Activated T-cell treated with anti-CD3 and anti-CD28 coated beads for 48 hours (primary cell): ENCODE results near the gene RAB8A.
"Not testable (repeated sequence)": the region's sequence is repeated elsewhere in the genome, so short reads cannot be mapped to it uniquely, and the experiment has no call there.

ENCODE experiments used
- DNase-seq: peaks from one replicate; pipeline ENCODE4 v3.0.0-alpha.2; 2020; ENCODE audit warnings: low read depth

Gene RAB8A

GRCh38 chr19:16142032-16142580, 30.4 kb downstream of the RAB8A start:
- DNase-seq: no peak

- peak; percentile 71 for DNase-seq
Observed at GRCh38 chr19:16143399-16144215, 31.9 kb downstream of the RAB8A start, which contains the start of gene HSH2D. TSS of gene HSH2D (plus strand) at chr19:16143685. CDS start at chr19:16148751, 5,066 bp downstream.

DNA sequence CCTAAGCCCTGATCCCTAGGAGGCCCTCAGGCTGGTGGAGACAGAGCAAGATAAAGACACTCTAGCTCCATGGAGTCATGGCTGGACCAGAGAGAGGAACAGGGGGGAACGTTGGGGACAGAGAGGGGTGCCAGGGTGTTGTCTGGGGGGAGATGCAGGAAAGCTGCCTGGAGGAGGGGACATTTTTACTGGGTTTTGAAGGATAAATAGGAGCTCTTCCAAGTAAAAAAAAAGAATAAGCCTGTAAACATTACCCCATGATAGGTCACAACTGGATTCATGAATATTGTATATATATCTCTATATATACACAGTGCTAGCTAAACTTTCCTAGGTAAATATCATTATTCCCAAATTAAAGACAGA, 32.5 kb downstream of the RAB8A start:
- DNase-seq: no peak

DNA sequence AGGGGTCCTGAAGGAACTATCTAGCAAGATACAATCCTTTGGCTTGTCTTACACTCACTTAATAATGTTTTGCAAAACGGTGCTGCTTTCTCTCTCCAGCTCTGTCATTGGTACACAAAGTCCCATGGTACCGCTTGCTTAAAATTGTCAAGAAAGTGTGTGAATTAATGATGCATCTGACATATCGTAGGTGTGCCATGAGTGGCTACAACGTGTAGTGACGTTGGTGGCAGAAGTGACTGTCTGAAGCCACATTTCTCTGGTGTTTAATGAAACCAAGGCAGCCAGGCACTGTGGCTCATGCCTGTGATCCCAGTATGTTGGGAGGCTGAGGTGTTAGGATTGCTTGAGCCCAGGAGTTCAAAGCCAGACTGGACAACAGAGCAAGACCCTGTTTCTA, 34.4 kb downstream of the RAB8A start:
- no peak for DNase-seq

DNA sequence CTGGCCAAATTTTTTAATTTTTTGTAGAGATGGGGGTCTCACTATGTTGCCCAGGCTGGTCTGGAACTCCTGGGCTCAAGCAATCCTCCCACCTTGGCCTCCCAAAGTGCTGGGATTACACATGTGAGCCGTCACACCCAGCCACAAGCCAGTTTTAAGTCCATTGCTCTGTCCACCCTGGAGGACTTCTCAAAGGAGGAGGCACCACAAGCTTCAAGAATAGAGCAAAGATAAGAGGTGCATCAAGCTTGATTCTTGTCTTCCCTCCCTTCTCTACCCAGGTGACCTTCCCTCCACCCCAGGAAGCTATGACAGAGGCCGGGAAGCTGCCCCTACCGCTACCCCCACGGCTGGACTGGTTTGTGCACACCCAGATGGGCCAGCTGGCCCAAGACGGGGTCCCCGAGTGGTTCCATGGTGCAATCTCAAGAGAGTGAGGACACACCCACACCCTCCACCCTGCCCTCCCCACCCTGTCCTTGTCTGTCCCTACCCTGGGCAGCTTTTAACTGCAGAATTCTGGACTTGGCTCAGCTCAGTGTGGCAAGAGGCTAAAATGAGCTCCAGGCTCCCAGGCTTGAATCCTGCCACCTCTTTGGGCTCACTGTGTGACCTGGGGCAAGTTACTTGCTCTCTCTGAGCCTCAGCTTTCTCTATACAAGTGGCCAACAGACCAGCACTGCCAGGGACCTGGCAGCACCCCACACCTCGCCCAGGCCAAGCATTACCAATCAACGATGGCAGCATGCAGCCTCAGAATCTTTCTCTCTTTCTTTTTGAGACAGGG, 36.9 kb downstream of the RAB8A start:
- DNase-seq: no peak

DNA sequence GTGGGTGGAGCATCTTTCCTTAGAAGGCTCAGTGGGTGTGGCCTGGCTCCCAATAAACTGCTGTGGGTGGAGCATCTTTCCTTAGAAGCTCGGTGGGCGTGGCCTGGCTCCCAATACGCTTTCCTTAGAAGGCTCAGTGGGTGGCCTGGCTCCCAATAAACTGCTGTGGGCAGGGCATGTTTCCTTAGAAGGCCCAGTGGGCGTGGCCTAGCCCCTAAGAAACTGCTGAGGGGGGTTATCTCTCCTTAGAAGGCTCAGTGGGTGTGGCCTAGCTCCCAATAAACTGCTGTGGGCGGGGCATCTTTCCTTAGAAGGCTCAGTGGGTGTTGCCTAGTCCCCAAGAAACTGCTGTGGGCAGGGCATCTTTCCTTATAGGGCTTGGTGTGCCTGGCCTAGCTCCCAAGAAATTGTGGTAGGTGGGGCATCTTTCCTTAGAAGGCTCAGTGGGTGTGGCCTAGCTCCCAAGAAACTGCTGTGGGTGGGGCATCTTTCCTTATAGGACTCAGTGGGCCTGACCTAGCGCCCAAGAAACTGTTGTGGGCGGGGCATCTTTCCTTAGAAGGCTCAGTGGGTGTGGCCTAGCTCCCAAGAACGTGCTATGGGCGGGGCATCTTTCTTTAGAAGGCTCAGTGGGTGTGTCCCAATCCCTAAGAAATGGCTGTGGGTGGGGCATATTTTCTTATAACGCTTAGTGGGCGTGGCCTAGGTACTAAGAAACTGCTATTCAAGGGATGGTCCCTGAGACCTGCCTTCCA, 42.1 kb downstream of the RAB8A start:
- no peak for DNase-seq

DNA sequence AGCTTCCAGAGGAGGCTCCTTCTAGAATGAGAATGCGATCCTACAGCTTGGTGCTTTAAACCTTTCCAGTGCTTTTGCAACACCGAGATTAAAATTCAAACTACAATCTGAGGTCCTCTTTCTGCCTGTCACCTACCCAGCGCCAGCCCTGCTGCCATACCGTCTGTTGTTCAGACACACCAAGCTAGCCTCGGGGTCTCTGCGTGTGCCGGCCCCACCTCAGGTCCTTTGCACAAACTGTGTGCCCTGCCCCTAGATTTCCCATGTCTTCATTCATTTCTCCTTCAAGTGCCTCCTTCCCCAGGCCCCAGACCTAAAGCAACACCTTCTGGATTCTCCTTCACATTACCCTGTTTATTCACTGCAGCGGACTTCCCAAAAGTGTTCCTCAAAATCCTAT, 42.9 kb downstream of the RAB8A start:
- DNase-seq: no peak

DNA sequence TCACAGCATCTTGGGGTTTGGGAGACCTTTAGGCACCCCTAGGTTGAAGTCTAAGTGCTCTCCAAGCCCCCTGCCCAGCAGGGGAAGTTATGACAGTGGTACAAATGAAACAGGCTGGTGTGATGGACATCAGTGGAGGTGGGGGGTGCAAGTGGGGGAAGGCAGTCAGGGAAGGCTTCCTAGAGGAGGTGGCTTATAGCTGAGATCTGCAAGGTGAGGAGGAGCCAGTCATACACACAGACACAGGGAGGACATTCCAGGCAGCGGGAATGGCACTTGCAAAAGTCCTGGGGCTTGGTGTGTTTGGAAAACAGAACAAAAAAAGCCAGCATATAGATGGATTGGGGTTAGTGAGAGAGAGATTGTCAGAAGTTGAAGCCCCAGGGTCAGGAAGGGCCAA, 43.4 kb downstream of the RAB8A start:
- no peak for DNase-seq

DNA sequence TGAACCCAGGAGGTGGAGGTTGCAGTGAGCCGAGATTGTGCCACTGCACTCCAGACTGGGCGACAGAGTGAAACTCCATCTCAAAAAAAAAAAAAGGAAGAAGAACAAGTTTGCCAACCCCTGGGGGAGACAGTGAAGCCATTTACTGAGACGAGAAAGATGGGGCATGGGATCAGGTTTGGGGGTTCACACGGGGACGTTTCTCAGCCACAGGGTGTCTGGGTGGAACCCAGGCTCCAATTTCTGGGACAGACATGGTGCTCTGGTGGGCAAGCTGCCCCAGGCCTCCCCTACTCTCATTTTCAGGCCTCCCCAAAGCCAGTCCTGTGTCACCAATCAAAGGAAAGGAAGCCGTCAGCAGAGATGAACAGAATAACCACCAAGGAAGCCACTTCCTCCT, 45.2 kb downstream of the RAB8A start:
- no peak for DNase-seq

DNA sequence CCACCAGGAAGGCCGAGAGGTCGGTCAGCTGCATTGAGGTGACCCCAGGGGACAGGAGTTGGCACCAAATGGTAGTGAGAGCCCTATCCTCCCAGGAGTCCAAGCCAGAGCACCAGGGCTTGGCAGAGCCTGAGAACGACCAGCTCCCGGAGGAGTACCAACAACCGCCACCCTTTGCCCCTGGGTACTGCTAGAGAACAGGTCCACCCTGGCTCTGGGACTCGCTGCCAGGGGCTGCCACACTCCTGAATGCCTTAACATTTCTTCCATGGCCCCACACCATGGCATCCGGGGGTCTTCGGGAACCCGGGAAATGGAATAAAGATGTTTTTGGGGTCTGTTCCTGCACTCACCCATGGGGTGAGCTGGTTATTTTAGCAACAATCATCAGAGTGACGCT, 45.9 kb downstream of the RAB8A start:
- no peak for DNase-seq

DNA sequence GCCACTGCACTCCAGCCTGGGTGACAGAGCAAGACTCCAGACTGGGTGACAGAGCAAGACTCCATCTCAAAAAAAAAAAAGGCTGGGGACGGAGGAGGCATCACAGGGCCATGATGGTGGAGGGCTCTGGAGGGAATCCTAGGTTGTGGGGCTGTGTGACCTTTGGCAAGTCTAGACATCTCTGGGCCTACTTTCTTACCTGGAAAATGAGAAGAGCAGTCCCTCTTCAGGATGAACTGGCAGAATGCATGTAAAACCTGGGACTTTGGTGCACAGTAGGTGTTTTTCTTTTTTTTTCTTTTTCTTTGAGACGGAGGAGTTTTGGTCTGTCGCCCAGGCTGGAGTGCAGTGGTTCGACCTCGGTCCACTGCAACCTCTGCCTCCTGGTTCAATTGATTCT, 48.0 kb downstream of the RAB8A start:
- DNase-seq: no peak

- DNase-seq: no peak
Observed at GRCh38 chr19:16160445-16160942, 48.8 kb downstream of the RAB8A start.

GRCh38 chr19:16160943-16161560, 49.4 kb downstream of the RAB8A start:
- DNase-seq: peak; percentile 57

GRCh38 chr19:16161840-16162239, 50.2 kb downstream of the RAB8A start:
- no peak for DNase-seq

DNA sequence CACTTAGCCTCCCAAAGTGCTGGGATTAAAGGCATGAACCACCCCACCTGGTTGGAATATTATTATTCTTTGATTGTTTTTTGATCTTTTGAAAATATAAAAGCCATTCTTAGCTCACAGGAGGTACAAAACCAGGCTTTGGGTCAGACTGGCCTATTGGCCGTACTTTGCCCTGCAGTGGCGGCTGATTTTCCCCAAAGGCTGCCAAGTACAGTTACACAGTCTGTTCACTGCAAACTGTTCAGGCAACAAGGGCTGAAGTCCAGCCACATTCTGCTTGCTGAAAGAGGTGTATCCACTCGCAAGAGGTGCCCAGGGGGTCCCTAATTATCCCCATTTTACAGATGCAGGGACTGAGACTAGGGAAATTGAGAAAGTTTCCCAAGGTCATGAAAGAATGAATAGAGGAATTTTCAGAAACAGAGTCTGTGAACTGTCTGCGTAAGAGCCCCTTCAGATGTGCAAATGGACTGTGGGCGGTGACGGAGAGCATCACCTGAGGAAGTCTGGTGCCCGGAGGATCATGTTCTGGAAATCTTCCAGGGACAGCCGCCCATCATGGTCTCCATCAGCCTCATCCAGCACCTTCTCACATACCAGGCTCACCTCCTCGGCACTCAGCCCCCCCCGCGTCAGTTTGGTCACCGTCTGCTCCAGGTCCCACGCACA, 52.7 kb downstream of the RAB8A start:
- no peak for DNase-seq

- no peak for DNase-seq
Observed at GRCh38 chr19:16166417-16166816, 54.7 kb downstream of the RAB8A start.

- no peak for DNase-seq
Observed at GRCh38 chr19:16167055-16167454, 55.4 kb downstream of the RAB8A start.

DNA sequence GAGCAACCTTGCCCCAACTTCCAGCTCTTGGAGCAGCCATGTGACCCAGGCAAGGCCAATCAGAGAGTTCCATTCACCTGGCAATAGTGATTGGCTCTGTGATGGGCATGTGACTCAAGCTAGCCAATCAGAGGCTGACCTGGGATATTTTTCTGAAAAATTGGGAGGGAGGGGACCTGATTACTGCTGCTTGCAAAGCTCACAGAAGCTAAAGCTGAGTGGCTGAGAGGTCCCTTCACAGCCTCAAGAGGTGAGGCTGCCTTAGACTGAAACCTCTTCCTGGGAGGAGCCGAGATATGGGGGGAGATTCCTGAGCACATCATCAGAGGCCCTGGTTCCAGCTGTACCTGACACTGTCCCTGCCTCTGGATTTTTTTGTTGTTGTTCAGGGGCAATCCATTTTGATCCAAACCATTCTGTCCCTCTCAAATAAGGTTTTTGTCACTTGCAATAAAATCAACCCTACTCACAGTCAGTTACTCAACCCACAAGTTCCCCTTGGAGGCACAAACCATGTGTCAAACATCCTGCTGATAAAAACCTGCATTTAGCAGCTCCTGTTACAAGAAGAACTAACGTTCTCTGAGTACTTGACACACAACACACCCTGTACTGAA, 56.9 kb downstream of the RAB8A start:
- no peak for DNase-seq

GRCh38 chr19:16170134-16170533, 58.4 kb downstream of the RAB8A start:
- DNase-seq: no peak

DNA sequence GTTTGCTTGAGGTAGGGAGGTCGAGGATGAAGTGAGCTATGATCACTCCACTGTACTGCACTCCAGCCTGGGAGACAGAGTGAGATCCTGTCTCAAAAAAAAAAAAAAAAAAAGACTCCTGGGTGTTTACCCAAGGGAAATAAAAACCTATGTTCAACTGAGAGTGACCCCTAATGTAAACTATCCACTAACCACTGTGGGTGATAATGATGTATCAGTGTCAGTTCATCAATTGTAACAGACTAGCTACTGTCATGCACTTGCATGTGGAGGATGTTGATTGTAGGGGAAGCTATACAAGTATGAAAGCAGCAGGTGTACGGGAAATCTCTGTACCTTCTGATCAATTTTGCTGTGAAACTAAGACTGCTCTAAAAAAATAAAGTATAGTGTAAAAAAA, 64.3 kb downstream of the RAB8A start:
- DNase-seq: no peak

GRCh38 chr19:16178866-16179265, 67.2 kb downstream of the RAB8A start:
- DNase-seq: not testable (repeated sequence)
